ENCODE data around the gene LACTBL1.

Gene LACTBL1

DNA sequence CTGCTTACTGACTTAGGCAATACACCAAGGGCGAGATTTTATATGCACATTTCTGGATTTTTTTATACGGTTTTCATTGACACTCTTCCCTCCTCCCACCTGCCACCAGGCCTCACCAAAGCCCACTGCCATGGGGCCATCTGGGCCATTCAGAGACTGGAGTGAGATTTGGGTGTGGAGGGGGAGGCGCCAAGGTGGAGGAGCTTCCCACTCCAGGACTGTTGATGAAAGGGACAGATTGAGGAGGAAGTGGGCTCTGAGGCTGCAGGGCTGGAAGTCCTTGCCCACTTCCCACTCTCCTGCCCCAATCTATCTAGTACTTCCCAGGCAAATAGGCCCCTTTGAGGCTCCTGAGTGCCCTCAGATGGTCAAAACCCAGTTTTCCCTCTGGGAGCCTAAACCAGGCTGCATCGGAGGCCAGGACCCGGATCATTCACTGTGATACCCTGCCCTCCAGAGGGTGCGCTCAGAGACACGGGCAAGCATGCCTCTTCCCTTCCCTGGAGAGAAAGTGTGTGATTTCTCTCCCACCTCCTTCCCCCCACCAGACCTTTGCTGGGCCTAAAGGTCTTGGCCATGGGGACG is 57.9 kb downstream of the LACTBL1 start:
- no peak for DNase-seq (ENCODE audit: extremely low read depth in 1 of 2, low read depth in 1 of 2)

DNA sequence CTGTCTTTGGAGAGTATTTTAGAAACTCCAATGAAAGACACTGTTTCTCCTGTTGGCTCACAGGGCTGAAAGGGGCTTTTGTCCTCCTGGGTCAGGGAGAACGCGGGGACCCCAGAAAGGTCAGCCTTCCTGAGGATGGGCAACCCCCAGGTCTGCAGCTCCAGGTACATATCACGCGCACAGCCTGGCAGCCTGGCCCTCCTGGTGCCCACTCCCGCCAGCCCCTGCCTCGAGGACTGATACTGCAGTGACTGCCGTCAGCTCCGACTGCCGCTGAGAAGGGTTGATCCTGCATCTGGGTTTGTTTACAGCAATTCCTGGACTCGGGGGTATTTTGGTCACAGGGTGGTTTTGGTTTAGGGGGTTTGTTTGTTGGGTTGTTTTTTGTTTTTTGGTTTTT is 58.5 kb downstream of the LACTBL1 start:
- DNase-seq (ENCODE audit: extremely low read depth in 1 of 2, low read depth in 1 of 2), result no peak

DNA sequence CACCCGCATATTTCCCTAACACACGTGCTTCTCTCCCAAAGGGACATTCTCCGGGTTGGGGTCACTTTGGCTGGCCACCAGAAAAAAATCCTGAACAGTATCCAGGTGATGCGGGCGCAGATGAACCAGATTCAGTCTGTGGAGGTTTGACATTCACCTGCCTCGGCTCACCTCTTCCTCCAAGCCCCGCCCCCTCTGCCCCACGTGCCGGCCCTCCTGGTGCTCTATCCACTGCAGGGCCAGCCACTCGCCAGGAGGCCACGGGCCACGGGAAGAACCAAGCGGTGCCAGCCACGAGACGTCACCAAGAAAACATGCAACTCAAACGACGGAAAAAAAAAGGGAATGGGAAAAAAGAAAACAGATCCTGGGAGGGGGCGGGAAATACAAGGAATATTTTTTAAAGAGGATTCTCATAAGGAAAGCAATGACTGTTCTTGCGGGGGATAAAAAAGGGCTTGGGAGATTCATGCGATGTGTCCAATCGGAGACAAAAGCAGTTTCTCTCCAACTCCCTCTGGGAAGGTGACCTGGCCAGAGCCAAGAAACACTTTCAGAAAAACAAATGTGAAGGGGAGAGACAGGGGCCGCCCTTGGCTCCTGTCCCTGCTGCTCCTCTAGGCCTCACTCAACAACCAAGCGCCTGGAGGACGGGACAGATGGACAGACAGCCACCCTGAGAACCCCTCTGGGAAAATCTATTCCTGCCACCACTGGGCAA is 59.1 kb downstream of the LACTBL1 start:
- DNase-seq (ENCODE audit: extremely low read depth in 1 of 2, low read depth in 1 of 2), result no peak

GRCh38 chr1:22912311-22912710 is 60.4 kb downstream of the LACTBL1 start:
- DNase-seq (ENCODE audit: extremely low read depth in 1 of 2, low read depth in 1 of 2), result no peak

- DNase-seq (ENCODE audit: extremely low read depth in 1 of 2, low read depth in 1 of 2), result no peak
Observed at GRCh38 chr1:22910986-22911651, 61.5 kb downstream of the LACTBL1 start.

GRCh38 chr1:22910286-22910685 is 62.4 kb downstream of the LACTBL1 start:
- no peak for DNase-seq (ENCODE audit: extremely low read depth in 1 of 2, low read depth in 1 of 2)

DNA sequence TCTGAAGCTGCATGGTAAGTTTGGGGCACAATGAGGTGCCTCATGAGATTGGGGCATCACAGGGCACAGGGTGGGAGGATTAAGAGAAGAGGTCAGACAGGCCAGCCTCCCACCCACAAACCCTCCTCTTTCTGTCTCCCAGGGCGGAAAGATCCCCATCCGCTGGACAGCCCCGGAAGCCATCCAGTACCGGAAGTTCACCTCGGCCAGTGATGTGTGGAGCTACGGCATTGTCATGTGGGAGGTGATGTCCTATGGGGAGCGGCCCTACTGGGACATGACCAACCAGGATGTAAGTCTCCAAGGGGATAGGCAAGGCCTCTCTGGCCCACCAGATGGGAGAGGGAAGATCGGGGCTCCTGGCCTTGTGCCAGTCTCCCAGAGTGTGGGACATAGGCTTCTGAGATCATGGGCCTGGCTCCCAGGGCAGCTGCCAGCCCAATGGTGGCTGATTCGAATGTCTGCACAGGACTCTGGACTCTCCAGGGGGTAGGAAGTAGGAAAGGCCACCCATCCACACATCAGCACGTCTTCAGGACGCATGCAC is 63.7 kb downstream of the LACTBL1 start:
- no peak for DNase-seq (ENCODE audit: extremely low read depth in 1 of 2, low read depth in 1 of 2)

DNA sequence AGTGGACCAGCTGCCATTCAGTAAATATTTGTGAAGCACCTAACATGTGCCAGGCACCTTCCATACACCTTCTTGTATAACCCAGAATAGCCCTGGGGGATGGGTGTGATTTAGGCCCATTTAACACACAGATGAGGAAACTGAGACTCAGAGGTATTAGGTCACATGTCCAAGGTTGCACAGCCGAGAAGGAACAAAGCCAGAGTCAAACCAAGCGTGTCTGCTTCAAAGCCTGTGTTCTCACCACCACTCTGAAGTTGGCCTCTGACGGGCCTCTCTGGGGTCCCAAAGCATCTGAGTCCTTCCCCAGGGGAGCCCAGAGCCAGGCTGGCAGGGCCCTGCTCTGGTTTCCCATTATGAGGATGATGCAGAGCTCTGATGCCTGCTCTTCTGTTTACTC is 65.1 kb downstream of the LACTBL1 start:
- DNase-seq (ENCODE audit: extremely low read depth in 1 of 2, low read depth in 1 of 2), result no peak

DNA sequence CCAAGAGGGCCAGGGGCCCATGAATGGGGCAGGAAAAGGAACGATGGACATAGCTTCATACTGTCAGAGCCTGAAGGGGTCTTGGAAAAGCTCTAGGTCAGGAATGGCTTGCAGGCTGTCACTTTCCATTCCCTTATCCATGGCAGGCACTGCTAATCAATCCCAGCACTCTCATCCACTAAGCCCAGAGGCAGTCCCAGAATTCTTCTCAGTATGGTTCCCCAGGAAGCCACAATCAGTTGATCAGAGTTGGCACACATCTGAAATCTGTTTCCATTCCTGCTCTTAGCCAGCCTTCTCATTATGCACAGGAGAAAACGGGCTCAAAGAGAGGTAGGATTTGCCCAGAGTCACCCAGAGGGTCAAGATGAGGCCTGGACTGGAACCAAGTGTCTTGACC is 65.7 kb downstream of the LACTBL1 start:
- DNase-seq (ENCODE audit: extremely low read depth in 1 of 2, low read depth in 1 of 2), result no peak

GRCh38 chr1:22903113-22903512 is 69.6 kb downstream of the LACTBL1 start:
- DNase-seq (ENCODE audit: extremely low read depth in 1 of 2, low read depth in 1 of 2), result no peak

Data from stimulated activated CD8-positive, alpha-beta memory T cell treated with anti-CD3 and anti-CD28 coated beads, Interleukin-7, amount 100 ng/mL, for 48 hours (primary cell).